HG02885 (cell line): ENCODE measurements around the gene DAO.
A peak's percentile ranks its signal among the peaks of the same experiment; 100 is the strongest.
"Not testable (repeated sequence)": the region's sequence is repeated elsewhere in the genome, so short reads cannot be mapped to it uniquely, and the experiment has no call there.

ENCODE experiments used
- ATAC-seq: cut with Tn5 transposase; IDR thresholded peaks from one replicate; pipeline ENCODE4 v1.9.1; 2021; ENCODE audit warnings: mild to moderate bottlenecking; ENCODE audit not compliant: unreplicated experiment, poor library complexity

The DAO gene

GRCh38 chr12:108879615-108880254 lies at the start of gene DAO:
Gene DAO (plus strand): TSS chr12:108880092. CDS start chr12:108885007, 4,915 bp downstream.
- ATAC-seq = no peak

- peak; percentile 80 for ATAC-seq
Measured at GRCh38 chr12:108831309-108831991, 48.4 kb upstream of the DAO start.

- ATAC-seq = no peak
Measured at GRCh38 chr12:108832208-108832607, 47.7 kb upstream of the DAO start.

DNA sequence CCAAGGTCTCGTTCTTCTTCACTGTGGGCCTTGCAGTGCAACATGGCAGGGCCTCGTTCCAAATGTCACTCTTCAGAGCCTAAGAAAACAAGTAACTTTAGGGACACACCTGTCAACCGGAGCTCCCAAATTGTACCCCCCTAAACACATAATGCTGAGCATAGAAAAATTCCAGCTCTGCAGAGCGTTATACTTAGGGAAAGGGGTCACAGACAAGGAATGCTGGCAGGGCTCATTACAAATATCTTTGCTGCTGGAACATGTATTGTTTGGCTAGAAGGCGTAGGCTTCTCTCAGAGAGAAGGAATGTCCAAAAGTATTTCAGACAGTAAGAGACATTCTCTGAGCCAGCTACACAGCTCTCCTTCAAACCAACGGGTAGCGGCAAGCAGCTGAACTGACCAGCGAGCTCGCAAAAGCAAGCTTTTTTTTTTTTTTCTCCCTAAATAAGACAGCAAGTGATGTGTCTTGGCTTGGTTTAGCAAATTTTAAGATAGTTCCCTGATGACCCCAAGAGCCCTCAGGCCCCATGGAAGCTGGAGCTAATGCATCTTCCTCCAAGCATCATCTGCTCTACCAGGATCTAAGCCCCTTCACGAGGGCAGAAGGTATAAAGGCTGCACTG lies 47.0 kb upstream of the DAO start:
- no peak for ATAC-seq

GRCh38 chr12:108833355-108833733 lies 46.5 kb upstream of the DAO start:
- ATAC-seq = no peak

- ATAC-seq = no peak
Measured at GRCh38 chr12:108833757-108834472, 46.0 kb upstream of the DAO start.

DNA sequence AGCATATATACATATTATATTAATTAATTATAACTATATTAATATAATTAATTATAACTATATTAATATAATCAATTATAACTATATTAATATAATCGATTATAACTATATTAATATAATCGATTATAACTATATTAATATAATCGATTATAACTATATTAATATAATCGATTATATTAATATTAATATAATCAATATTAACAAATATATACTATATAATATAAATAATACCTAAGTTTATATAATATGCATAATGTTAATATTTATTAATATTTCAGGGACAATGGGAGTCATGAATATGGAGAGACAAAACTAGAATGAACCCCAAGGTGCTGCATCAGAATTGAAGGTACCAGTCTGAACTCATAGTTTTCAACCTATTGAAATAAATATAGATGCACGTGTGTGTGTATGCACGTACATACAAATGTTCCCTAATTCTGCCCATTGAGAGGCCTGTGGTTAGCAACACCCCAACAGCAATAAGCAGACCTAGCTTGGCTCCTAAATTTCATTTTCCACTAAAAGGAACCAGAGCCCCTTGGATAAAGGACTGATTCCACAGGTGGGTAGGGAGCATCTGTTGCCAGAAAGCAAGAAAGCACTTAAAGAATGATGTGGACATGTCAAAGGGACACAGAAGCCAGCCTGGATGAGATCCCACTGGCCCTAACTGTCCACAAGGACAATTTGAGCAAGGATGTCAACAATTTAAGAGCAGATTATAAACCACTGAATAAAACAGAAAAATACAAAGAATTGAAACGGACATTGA lies 43.8 kb upstream of the DAO start:
- no peak for ATAC-seq

- no peak for ATAC-seq
Measured at GRCh38 chr12:108837239-108837638, 42.7 kb upstream of the DAO start.

- no peak for ATAC-seq
Measured at GRCh38 chr12:108837680-108838079, 42.2 kb upstream of the DAO start.

GRCh38 chr12:108838194-108839017 lies 41.5 kb upstream of the DAO start:
- ATAC-seq = peak; percentile 96

- ATAC-seq = no peak
Measured at GRCh38 chr12:108839018-108839889, 40.6 kb upstream of the DAO start.

DNA sequence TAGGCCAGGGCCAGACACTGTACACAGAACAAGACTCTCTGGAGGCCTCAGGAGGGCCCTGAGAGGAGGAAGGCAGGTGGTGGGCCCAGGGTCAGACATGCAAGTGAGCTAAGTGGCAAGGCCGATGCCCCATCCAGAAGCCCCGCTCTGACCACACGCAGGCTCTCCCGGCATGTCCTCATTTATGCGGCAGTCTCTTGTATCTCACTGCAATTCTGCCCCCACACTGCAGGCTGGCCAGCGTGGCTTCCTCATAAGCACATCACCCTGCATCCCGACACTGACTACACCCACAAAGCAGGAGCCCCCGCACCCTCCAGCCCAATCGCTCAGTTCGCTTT lies 40.0 kb upstream of the DAO start:
- ATAC-seq = no peak

GRCh38 chr12:108840605-108841332 lies 39.1 kb upstream of the DAO start:
- no peak for ATAC-seq

GRCh38 chr12:108841825-108842224 lies 38.1 kb upstream of the DAO start:
- ATAC-seq = not testable (repeated sequence)

GRCh38 chr12:108842361-108842760 lies 37.5 kb upstream of the DAO start:
- no peak for ATAC-seq

DNA sequence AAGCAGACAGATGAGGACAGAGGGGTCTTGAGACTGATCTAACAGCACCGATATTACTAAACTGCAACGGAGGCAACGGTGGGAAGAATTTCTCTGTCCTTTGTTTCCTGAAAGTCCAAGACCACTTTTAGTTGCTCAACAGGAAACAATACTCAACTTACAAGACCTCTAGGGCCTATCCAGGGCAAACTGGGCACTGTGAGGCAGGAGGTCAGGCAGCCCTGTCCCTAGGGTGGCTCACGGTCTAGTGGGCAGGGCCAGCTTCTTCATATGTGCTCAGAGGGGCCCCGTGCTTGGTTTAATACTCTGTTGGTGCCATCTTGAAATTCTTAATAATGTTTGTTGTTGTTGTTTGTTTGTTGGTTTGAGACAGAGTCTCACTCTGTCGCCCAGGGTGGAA lies 36.7 kb upstream of the DAO start:
- ATAC-seq = no peak

DNA sequence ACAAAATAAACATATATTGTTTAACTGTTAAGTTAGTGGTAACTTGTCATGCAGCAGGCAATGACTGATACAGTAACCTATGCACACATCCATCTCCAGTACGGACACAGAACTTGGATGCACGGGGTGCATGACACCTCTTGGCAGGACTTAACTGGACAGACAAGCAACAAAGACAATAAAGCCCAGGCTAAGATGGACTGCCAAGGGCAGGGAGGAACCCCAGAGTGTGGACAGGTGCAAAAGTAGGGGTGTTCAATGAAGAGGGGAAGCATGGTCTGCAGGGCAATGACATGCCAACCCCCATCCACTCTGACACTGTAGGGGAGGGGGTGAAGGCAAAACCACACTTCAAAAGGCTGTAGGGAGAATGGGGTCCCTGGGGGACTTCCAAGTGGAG lies 34.2 kb upstream of the DAO start:
- no peak for ATAC-seq

DNA sequence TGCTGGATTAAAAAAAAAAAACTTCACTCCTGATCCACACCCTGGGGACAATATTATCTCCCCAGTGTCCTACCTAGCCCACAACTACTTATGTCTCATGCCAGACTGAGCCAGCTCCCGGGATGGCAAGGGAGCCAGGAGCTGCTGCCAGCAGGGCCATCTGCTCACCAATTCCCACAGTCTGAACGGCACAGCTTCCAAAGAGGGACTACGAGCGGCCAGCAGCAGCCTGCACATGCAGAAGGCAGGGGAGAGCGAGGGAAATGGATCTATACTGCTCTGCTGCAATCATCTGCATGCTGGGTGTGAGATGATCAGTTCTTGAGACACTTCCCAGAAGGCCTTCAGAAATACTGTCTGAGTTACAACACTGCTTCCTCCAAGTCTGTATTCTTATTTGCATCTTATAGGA lies 33.6 kb upstream of the DAO start:
- ATAC-seq = no peak
